SU-DHL-6 (cell line): ENCODE measurements around the gene POLH.

ENCODE experiments used
- H2AFZ ChIP-seq: fragments of 200-600 bp; sonication (generic); 2 replicates; pipeline ENCODE4 v1.6.1; 2014; ENCODE audit warnings: low read depth, mild to moderate bottlenecking, moderate library complexity, mixed read lengths, antibody characterized with exemption, low read length; ENCODE audit not compliant: severe bottlenecking
- H3F3A ChIP-seq: fragments of 200-600 bp; shearing (Covaris generic); 2 replicates; pipeline ENCODE4 v1.6.0; 2016; ENCODE audit warnings: antibody characterized with exemption, mild to moderate bottlenecking; ENCODE audit not compliant: insufficient read depth
- H3K27ac ChIP-seq: fragments of 200-600 bp; sonication (generic); 2 replicates; pipeline ENCODE4 v1.5.1; 2016; ENCODE audit warnings: low read depth, mild to moderate bottlenecking, low read length, moderate library complexity, mixed read lengths
- H3K27me3 ChIP-seq: fragments of 200-600 bp; sonication (generic), shearing (Covaris generic); 2 replicates; pipeline ENCODE4 v1.6.0; 2014; ENCODE audit warnings: mild to moderate bottlenecking, low read length
- H3K36me3 ChIP-seq: fragments of 200-600 bp; sonication (generic); 2 replicates; pipeline ENCODE4 v1.6.1; 2014; ENCODE audit warnings: mild to moderate bottlenecking, low read length, mixed read lengths
- H3K4me2 ChIP-seq: fragments of 300-600, 200-600 bp; shearing (Covaris generic), sonication (generic); 2 replicates; pipeline ENCODE4 v1.6.0; 2014; ENCODE audit warnings: low read length, low read depth, mild to moderate bottlenecking; ENCODE audit not compliant: poor library complexity, severe bottlenecking
- H3K4me3 ChIP-seq: fragments of 200-600 bp; sonication (generic); 2 replicates; pipeline ENCODE4 v1.5.1; 2014; ENCODE audit warnings: antibody characterized with exemption, low read length, mild to moderate bottlenecking, mixed read lengths; ENCODE audit not compliant: insufficient read depth, poor library complexity, severe bottlenecking
- H3K79me2 ChIP-seq: fragments of 200-600 bp; sonication (generic); 2 replicates; pipeline ENCODE4 v1.6.1; 2014; ENCODE audit warnings: mild to moderate bottlenecking, low read length, moderate library complexity; ENCODE audit not compliant: insufficient read depth
- H3K9ac ChIP-seq: fragments of 200-600 bp; sonication (generic); 2 replicates; pipeline ENCODE4 v1.7.0; 2014; ENCODE audit warnings: mild to moderate bottlenecking, low read length
- H3K9me2 ChIP-seq: fragments of 200-600 bp; sonication (generic); replicated peaks from 2 replicates; pipeline ENCODE4 v1.6.1; 2014; ENCODE audit warnings: low read length; ENCODE audit not compliant: insufficient read depth
- H3K9me3 ChIP-seq: fragments of 200-600 bp; sonication (generic); 2 replicates; pipeline ENCODE4 v1.6.1; 2014; ENCODE audit warnings: low read length, mixed read lengths; ENCODE audit not compliant: insufficient read depth
- H4K20me1 ChIP-seq: fragments of 200-600 bp; sonication (generic); 2 replicates; pipeline ENCODE4 v1.6.1; 2014; ENCODE audit warnings: low read depth, mild to moderate bottlenecking, antibody characterized with exemption, low read length, moderate library complexity, mixed read lengths
- CTCF ChIP-seq: fragments of 200-600 bp; sonication (generic); IDR thresholded peaks from one replicate; pipeline ENCODE4 v1.5.1; 2017; ENCODE audit warnings: antibody characterized with exemption, mild to moderate bottlenecking, low read length, moderate library complexity; ENCODE audit not compliant: insufficient read depth, poor library complexity, severe bottlenecking
- EZH2phosphoT487 ChIP-seq: fragments of 200-600 bp; sonication (generic), shearing (Covaris generic); conservative IDR thresholded peaks from 2 replicates; pipeline ENCODE4 v1.6.1; 2018; ENCODE audit warnings: mild to moderate bottlenecking, antibody characterized with exemption, low read length, moderate library complexity, mixed read lengths

Gene POLH

GRCh38 chr6:43624786-43625288 is 48.9 kb downstream of the POLH start:
- H3K36me3 ChIP-seq, result 0 out of 2 replicates have a peak, but pooled peaks cover 4% of the 10 kb centered on the region
- no peak overlapping the region for H3K9ac ChIP-seq
- H3K4me2 ChIP-seq, result no peak overlapping the region
- H3K9me2 ChIP-seq, result no peaks in the 10 kb centered on the region
- H3K27ac ChIP-seq, result no peak overlapping the region
- peaks cover 12% of the 10 kb centered on the region for H3F3A ChIP-seq
- peaks cover 20% of the 10 kb centered on the region for H3K79me2 ChIP-seq
- no peak overlapping the region for H3K4me3 ChIP-seq
- TF ChIP-seq EZH2phosphoT487 (no peak), CTCF (no peak)
- H2AFZ ChIP-seq, result no peak overlapping the region
- no peaks in the 10 kb centered on the region for H3K9me3 ChIP-seq
- H3K27me3 ChIP-seq, result no peaks in the 10 kb centered on the region
- H4K20me1 ChIP-seq, result no peaks in the 10 kb centered on the region

- H3F3A ChIP-seq, result peaks cover 10% of the 10 kb centered on the region
- no peak overlapping the region for H2AFZ ChIP-seq
- no peaks in the 10 kb centered on the region for H3K36me3 ChIP-seq
- no peaks in the 10 kb centered on the region for H3K9me2 ChIP-seq
- H3K27me3 ChIP-seq, result no peaks in the 10 kb centered on the region
- peaks cover 20% of the 10 kb centered on the region for H3K79me2 ChIP-seq
- no peak overlapping the region for H3K27ac ChIP-seq
- no peak overlapping the region for H3K9ac ChIP-seq
- no peaks in the 10 kb centered on the region for H4K20me1 ChIP-seq
- no peak overlapping the region for H3K4me2 ChIP-seq
- TF ChIP-seq EZH2phosphoT487 (no peak), CTCF (no peak)
- no peak overlapping the region for H3K4me3 ChIP-seq
- H3K9me3 ChIP-seq, result no peaks in the 10 kb centered on the region
These were observed 49.5 kb downstream of the POLH start for GRCh38 chr6:43625393-43625992.

GRCh38 chr6:43627008-43627825 is 51.2 kb downstream of the POLH start:
- Histone ChIP-seq H3F3A (peaks cover 13% of the 10 kb centered on the region), H2AFZ (no peak overlapping the region), H3K4me3 (no peak overlapping the region), H3K9me2 (no peaks in the 10 kb centered on the region), H3K27ac (no peak overlapping the region), H4K20me1 (no peaks in the 10 kb centered on the region), H3K36me3 (no peaks in the 10 kb centered on the region), H3K9me3 (no peaks in the 10 kb centered on the region), H3K9ac (peak overlapping the region; percentile 16), H3K27me3 (no peaks in the 10 kb centered on the region), H3K4me2 (peak overlapping the region; percentile 69), H3K79me2 (peaks cover 20% of the 10 kb centered on the region)
- TF ChIP-seq EZH2phosphoT487, result no peak
- TF ChIP-seq CTCF, result no peak
